ENCODE results near the gene PLB1.

PLB1 gene

DNA sequence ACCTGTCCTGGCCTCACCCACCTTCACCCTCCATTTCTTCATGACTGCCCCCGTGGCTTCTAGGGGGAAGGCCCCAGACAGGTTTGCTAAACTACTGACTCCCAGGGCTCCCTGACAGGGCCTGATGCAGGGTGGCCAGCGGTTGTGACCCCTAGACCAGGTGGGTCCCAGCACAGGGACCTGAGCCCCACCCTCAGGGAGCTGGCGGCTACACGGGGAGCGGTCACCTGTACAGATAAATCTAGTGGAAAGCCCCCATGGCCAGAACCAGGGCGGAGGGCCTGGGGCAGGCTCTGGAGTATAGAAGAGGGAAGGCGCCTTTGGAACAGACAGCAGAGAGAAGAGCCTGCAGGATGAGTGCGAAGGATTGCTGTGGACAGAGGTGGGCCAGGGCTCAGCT, 42.5 kb upstream of the PLB1 start:
- Histone ChIP-seq H3K4me3 (ENCODE audit: low read length) (no peak overlapping the region), H3K36me3 (ENCODE audit: insufficient read depth, low read length) (no peaks in the 10 kb centered on the region), H3K4me1 (ENCODE audit: control insufficient read depth, insufficient read depth, low read length) (peaks cover 20% of the 10 kb centered on the region), H3K9me3 (replicated peaks; ENCODE audit: low read length) (no peaks in the 10 kb centered on the region), H3K27me3 (ENCODE audit: control insufficient read depth, insufficient read depth, low read length) (no peaks in the 10 kb centered on the region), H3K9ac (ENCODE audit: low read depth, low read length) (no peak overlapping the region), H3K4me2 (ENCODE audit: low read length) (no peak overlapping the region)

DNA sequence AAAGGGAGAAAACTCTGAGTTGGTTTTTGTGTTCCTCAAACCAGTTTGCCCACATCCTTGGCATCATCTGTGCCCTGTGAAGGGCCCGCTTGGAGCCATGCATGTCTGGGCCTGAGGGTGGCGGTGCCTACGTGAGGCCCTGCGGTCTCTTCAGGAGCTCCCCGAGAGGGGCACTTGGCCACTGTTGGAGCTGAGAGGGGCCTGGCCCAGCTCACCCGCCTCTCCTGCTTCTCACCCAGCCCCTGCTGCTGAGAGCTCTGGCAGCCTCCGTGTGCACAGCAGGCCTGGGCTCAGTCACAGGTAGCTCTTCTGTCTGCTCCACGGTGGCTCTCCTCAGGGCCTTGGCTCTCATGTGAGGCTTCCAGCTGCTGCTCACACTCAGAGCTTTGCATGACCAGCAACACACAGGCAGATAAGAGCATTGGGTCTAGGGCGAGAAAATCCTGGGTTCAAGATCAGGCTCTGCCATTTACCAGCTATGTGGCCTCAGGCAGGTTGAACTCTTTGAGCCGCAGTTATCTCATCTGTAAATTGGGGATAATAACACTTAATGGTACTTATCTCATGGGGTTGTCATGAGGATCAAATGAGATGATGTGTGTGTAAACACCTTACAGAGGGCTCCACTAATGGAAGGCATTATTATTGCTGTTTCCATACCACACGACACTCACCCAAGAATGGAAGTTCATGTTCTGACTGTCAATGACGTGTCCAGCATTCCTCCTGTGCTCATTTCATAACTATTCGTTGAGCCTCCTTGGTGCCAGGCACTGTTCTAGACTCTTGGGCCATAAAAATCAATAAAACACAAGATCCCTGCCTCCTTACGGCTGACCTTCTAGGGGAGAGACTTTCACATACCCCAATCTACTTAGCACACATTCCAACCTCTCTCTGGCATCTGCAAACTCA, 41.6 kb upstream of the PLB1 start:
- Histone ChIP-seq H3K27me3 (ENCODE audit: control insufficient read depth, insufficient read depth, low read length) (no peaks in the 10 kb centered on the region), H3K9ac (ENCODE audit: low read depth, low read length) (no peak overlapping the region), H3K4me2 (ENCODE audit: low read length) (no peak overlapping the region), H3K36me3 (ENCODE audit: insufficient read depth, low read length) (no peaks in the 10 kb centered on the region), H3K9me3 (replicated peaks; ENCODE audit: low read length) (no peaks in the 10 kb centered on the region), H3K4me1 (ENCODE audit: control insufficient read depth, insufficient read depth, low read length) (peaks cover 12% of the 10 kb centered on the region), H3K4me3 (ENCODE audit: low read length) (no peak overlapping the region)

DNA sequence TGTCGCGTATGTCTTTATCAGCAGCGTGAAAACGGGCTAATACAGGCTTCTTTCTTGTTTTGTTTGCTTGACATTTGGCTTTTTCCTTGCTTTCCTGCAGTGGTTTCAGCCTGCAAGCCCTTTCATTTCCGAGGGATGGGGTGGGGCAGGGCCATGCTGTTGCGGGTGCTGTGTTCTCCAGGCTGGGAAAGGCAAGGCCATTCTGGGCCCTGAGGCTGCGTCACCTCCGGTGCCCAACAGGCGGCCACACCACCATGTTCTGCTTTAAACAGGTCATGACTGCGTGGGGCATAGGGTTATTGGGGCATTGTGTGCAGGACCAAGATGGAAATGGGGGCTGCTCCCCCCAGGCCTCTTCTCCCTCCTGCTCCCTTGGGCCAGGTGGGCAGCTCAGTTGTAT, 38.6 kb upstream of the PLB1 start:
- Histone ChIP-seq H3K36me3 (ENCODE audit: insufficient read depth, low read length) (no peaks in the 10 kb centered on the region), H3K9me3 (replicated peaks; ENCODE audit: low read length) (no peaks in the 10 kb centered on the region), H3K9ac (ENCODE audit: low read depth, low read length) (no peak overlapping the region), H3K4me2 (ENCODE audit: low read length) (no peak overlapping the region), H3K4me3 (ENCODE audit: low read length) (no peak overlapping the region), H3K4me1 (ENCODE audit: control insufficient read depth, insufficient read depth, low read length) (no peaks in the 10 kb centered on the region), H3K27me3 (ENCODE audit: control insufficient read depth, insufficient read depth, low read length) (peaks cover 7% of the 10 kb centered on the region)

DNA sequence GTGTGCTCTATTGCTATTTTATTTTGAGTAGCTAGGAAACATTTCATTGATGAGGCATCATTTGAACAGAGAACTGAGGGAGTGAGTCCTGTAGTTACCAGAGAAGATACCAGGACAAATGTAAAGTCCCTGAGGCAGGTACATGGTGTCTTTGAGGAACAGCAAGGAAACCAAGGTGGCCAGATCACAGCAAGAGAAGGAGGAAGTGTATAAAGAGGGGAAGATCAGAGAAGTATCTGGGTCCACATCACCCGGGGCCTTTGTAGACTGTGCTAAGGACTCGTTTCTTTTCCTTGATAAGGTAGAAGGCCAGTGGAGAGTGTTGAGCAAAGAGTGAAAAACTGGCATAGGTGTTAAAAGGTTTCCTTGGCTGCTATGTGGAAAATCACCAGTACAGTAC, 34.8 kb upstream of the PLB1 start:
- Histone ChIP-seq H3K9me3 (replicated peaks; ENCODE audit: low read length) (peaks cover 5% of the 10 kb centered on the region), H3K36me3 (ENCODE audit: insufficient read depth, low read length) (no peaks in the 10 kb centered on the region), H3K4me1 (ENCODE audit: control insufficient read depth, insufficient read depth, low read length) (no peaks in the 10 kb centered on the region), H3K4me3 (ENCODE audit: low read length) (no peak overlapping the region), H3K9ac (ENCODE audit: low read depth, low read length) (no peak overlapping the region), H3K4me2 (ENCODE audit: low read length) (no peak overlapping the region), H3K27me3 (ENCODE audit: control insufficient read depth, insufficient read depth, low read length) (peaks cover 7% of the 10 kb centered on the region)

DNA sequence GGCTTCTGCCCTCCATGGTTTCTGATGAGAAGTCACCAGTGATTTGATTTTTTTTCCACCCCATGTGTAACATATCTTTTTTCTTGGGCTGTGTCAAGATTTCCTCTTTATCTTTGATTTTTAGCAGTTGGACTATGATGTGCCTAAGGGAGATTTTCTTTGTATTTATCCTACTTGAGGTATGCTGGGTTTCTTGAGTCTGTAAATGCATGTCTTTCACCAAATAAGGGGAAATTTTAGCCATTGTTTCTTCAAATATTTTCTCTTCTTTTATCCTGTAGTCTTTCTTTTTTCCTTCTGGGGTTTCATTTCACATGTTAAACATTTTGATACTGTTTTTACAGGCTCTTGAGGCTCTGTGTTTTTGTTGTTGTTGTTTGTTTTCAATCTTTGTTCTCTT, 33.7 kb upstream of the PLB1 start:
- Histone ChIP-seq H3K27me3 (ENCODE audit: control insufficient read depth, insufficient read depth, low read length) (peaks cover 7% of the 10 kb centered on the region), H3K4me2 (ENCODE audit: low read length) (no peak overlapping the region), H3K4me3 (ENCODE audit: low read length) (no peak overlapping the region), H3K36me3 (ENCODE audit: insufficient read depth, low read length) (no peaks in the 10 kb centered on the region), H3K4me1 (ENCODE audit: control insufficient read depth, insufficient read depth, low read length) (no peaks in the 10 kb centered on the region), H3K9me3 (replicated peaks; ENCODE audit: low read length) (peaks cover 5% of the 10 kb centered on the region), H3K9ac (ENCODE audit: low read depth, low read length) (no peak overlapping the region)

DNA sequence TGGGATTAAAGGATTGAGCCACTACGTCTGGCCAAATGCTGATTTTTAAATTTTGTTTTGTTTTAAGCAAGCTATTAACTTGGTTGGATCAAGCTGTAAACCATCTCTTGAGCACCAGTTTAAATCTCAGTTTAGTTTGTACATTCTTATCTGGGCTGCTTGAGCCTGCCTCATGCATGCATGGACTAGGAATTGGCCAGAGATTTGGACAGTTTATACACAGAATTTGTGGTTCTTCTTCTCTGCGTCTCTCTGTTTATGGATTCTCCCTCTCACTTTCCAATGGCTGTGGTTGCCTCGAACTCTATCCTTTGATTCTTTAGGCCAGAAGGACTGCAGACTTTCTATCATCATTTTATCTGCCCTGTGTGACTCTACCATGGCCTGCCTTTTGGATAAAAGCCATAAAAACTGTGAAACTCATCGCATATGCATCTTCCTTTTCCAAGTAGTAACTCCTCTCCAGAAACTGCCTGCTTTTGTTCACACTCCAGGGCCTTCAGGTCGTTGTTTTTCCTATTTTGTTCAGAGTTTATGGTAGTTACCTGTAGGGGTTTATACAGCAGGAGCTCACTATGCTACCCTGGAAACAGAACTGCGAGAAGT, 32.5 kb upstream of the PLB1 start:
- Histone ChIP-seq H3K4me3 (ENCODE audit: low read length) (no peak overlapping the region), H3K4me1 (ENCODE audit: control insufficient read depth, insufficient read depth, low read length) (no peaks in the 10 kb centered on the region), H3K9me3 (replicated peaks; ENCODE audit: low read length) (peaks cover 5% of the 10 kb centered on the region), H3K36me3 (ENCODE audit: insufficient read depth, low read length) (no peaks in the 10 kb centered on the region), H3K9ac (ENCODE audit: low read depth, low read length) (no peak overlapping the region), H3K27me3 (ENCODE audit: control insufficient read depth, insufficient read depth, low read length) (peaks cover 9% of the 10 kb centered on the region), H3K4me2 (ENCODE audit: low read length) (no peak overlapping the region)

DNA sequence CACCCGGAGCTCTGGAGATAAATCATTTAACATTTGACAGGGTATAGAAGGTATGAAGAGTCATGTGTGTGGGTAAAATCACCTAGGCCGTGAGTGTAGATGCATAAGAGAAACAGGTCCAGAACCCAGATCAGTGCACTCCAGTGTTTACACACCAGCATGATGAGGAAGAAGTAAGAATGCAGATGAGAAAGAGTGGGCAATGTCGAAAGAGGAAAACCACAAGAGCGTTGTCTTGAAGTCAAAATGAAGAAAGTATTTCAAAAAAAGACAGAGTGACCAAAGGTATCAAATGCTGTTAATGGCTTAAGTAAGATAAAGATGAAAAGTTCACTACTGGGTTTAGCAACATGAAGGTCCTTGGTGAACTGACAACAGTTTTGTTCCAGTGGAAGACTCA, 32.0 kb upstream of the PLB1 start:
- no peak overlapping the region for H3K9ac ChIP-seq (ENCODE audit: low read depth, low read length)
- peaks cover 5% of the 10 kb centered on the region for H3K9me3 ChIP-seq (replicated peaks; ENCODE audit: low read length)
- H3K4me2 ChIP-seq (ENCODE audit: low read length), result no peak overlapping the region
- H3K4me3 ChIP-seq (ENCODE audit: low read length), result no peak overlapping the region
- H3K4me1 ChIP-seq (ENCODE audit: control insufficient read depth, insufficient read depth, low read length), result no peaks in the 10 kb centered on the region
- peaks cover 11% of the 10 kb centered on the region for H3K27me3 ChIP-seq (ENCODE audit: control insufficient read depth, insufficient read depth, low read length)
- H3K36me3 ChIP-seq (ENCODE audit: insufficient read depth, low read length), result no peaks in the 10 kb centered on the region

DNA sequence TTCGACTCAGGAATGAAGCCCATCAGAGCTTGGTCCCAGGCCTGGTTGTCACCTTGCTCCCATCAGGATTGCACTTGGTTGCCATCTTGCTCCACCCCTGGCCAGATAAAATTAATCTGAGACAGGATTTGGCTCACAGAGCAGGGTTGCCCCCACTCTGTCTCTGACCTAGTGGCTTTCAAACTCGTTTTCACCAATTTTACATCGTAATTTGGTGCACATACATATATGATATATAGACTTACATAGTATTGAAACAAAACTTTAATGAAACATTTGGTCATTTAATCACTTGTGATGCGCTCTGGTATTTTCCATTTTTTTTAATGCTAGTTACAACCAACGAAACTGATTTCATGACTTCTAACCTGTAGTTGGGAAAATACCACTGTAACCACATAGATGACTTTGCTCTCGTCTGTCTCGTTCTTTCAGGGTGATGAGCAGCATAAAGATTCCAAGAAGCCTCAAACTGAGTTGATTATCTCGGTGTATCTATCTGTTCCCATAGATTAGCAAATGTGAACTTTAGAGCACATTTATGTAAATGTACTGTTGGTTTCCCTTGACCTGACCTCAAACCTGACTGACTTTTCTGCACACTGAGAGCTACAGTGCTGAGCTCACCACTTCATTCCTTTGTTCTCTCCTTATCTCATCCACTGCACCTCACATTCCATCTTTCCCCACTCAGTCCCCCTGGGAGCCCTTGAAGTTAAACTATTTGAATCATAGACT, 30.5 kb upstream of the PLB1 start:
- Histone ChIP-seq H3K36me3 (ENCODE audit: insufficient read depth, low read length) (no peaks in the 10 kb centered on the region), H3K9ac (ENCODE audit: low read depth, low read length) (no peak overlapping the region), H3K4me3 (ENCODE audit: low read length) (no peak overlapping the region), H3K27me3 (ENCODE audit: control insufficient read depth, insufficient read depth, low read length) (peaks cover 11% of the 10 kb centered on the region), H3K9me3 (replicated peaks; ENCODE audit: low read length) (peaks cover 5% of the 10 kb centered on the region), H3K4me1 (ENCODE audit: control insufficient read depth, insufficient read depth, low read length) (peaks cover 6% of the 10 kb centered on the region), H3K4me2 (ENCODE audit: low read length) (no peak overlapping the region)

DNA sequence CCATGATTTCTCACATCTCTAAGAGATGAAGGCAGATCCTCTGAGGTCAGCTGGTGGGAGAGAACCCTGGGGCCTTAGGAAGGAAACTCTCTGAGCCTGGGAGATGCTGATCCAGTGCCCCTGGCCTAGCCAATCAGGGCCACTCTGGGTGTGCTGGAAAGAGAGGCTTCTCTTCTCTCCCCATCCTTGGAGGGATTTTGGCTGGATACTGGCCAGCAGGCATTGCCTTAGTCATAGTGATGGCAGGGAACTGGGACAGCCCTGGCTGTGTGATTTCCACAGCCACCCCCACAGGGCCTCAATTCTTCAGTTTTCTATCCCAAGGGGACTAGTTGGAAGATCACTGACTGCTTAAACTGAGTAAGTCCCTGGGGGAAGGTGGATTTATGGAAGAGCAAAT, 26.6 kb upstream of the PLB1 start:
- Histone ChIP-seq H3K4me2 (ENCODE audit: low read length) (no peak overlapping the region), H3K4me1 (ENCODE audit: control insufficient read depth, insufficient read depth, low read length) (peaks cover 6% of the 10 kb centered on the region), H3K36me3 (ENCODE audit: insufficient read depth, low read length) (no peaks in the 10 kb centered on the region), H3K27me3 (ENCODE audit: control insufficient read depth, insufficient read depth, low read length) (peaks cover 5% of the 10 kb centered on the region), H3K9me3 (replicated peaks; ENCODE audit: low read length) (no peaks in the 10 kb centered on the region), H3K4me3 (ENCODE audit: low read length) (no peak overlapping the region), H3K9ac (ENCODE audit: low read depth, low read length) (no peak overlapping the region)

DNA sequence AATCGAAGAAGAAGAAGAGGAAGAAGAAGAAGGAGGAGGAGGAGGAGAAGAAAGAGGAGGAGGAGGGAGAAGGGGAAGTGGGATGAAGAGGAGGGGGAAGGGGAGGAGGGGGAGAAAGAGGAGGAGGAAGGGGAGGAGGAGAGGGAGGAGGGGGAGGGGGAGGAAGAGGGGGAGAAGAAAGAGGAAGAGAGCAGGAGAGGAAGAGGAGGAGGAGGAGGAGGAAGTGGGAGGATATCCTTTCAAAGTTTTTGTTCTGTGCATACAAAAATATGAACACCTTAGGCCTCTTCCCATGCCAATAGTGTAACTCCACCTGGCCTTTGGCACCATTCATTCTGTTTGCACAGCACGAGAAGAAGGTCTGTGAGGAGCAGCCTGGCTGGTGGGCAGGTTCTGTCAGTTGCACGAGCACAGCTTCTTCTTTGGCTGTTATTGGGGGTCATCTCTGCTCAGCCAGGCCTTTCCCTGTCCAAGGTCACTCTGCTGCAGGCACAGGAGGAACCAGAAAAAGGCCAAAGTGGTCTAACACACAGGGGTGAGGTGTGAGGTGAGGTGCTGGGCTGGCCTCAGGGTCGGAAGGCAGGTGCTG, 25.8 kb upstream of the PLB1 start:
- Histone ChIP-seq H3K36me3 (ENCODE audit: insufficient read depth, low read length) (no peaks in the 10 kb centered on the region), H3K27me3 (ENCODE audit: control insufficient read depth, insufficient read depth, low read length) (peaks cover 5% of the 10 kb centered on the region), H3K9me3 (replicated peaks; ENCODE audit: low read length) (no peaks in the 10 kb centered on the region), H3K4me3 (ENCODE audit: low read length) (no peak overlapping the region), H3K9ac (ENCODE audit: low read depth, low read length) (no peak overlapping the region), H3K4me2 (ENCODE audit: low read length) (no peak overlapping the region), H3K4me1 (ENCODE audit: control insufficient read depth, insufficient read depth, low read length) (peaks cover 6% of the 10 kb centered on the region)

DNA sequence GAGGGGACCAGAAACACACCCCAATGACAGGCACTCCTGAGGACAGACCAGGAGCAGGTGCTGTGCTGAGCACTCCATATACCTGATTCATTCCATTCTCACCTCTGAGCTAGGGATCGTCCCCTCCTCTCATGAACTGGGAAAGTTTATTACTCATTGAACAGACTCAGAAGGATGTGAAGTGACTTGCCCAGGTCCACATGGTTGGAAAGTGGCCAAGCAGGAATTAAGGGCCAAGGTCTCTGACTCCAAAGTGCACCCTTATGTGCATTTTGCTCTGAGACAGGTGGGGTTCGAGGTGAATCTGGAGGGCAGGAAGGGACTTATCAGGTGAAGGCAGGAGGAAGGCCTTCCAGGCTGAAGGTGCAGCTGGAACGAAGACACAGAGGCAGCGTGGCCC, 25.1 kb upstream of the PLB1 start:
- H3K4me2 ChIP-seq (ENCODE audit: low read length), result no peak overlapping the region
- H3K9me3 ChIP-seq (replicated peaks; ENCODE audit: low read length), result no peaks in the 10 kb centered on the region
- peaks cover 5% of the 10 kb centered on the region for H3K27me3 ChIP-seq (ENCODE audit: control insufficient read depth, insufficient read depth, low read length)
- no peak overlapping the region for H3K9ac ChIP-seq (ENCODE audit: low read depth, low read length)
- H3K4me3 ChIP-seq (ENCODE audit: low read length), result no peak overlapping the region
- H3K4me1 ChIP-seq (ENCODE audit: control insufficient read depth, insufficient read depth, low read length), result peaks cover 6% of the 10 kb centered on the region
- H3K36me3 ChIP-seq (ENCODE audit: insufficient read depth, low read length), result no peaks in the 10 kb centered on the region
